Mammary epithelial cell (primary cell): ENCODE measurements around the gene OSBPL7.

ENCODE experiments used
- CTCF ChIP-seq, 2 donors: IDR thresholded peaks in 1 of 2; conservative IDR thresholded peaks in 1 of 2; 2 replicates each; pipeline ENCODE4 v1.5.1; 2011 to 2012; ENCODE audit warnings: inconsistent platforms in 2 of 2, low read length in 2 of 2, mild to moderate bottlenecking in 2 of 2, control low read depth in 1 of 2, low read depth in 1 of 2; ENCODE audit not compliant: insufficient read depth in 1 of 2; ENCODE audit errors: extremely low read depth in 1 of 2
- EZH2 ChIP-seq: IDR thresholded peaks from 2 replicates; pipeline ENCODE4 v1.6.1; 2012; ENCODE audit warnings: low read length, inconsistent platforms, borderline replicate concordance

- TF ChIP-seq EZH2 = no peak
- TF ChIP-seq CTCF (conservative IDR thresholded peaks at IDR 0.05 in 1 of 2, IDR thresholded peaks at IDR 0.05 in 1 of 2; ENCODE audit: extremely low read depth in 1 of 2, insufficient read depth in 1 of 2, low read depth in 1 of 2, low read length in 2 of 2) = peak; percentile 51 to 53
These were observed 9.7 kb upstream of the OSBPL7 start, which contains the start of the genes LRRC46 and MRPL10 for GRCh38 chr17:47831003-47831933.
